Ishikawa (cell line): ENCODE data around the gene TBC1D4.

Experiments
- CEBPB ChIP-seq: IDR thresholded peaks from 2 replicates; pipeline ENCODE4 v1.6.1; 2012
- CREB1 ChIP-seq: IDR thresholded peaks from 2 replicates; pipeline ENCODE4 v1.6.1; 2012; ENCODE audit warnings: low read depth
- EGR1 ChIP-seq: IDR thresholded peaks from 2 replicates; pipeline ENCODE4 v1.6.1; 2012
- EP300 ChIP-seq: IDR thresholded peaks from 2 replicates; pipeline ENCODE4 v1.6.1; 2012; ENCODE audit warnings: borderline replicate concordance
- FOXM1 ChIP-seq: IDR thresholded peaks from 2 replicates; pipeline ENCODE4 v1.6.1; 2012; ENCODE audit warnings: low read depth, borderline replicate concordance
- MAX ChIP-seq: IDR thresholded peaks from 2 replicates; pipeline ENCODE4 v1.6.1; 2012
- NFIC ChIP-seq: IDR thresholded peaks from 2 replicates; pipeline ENCODE4 v1.6.1; 2012
- RAD21 ChIP-seq: IDR thresholded peaks from 2 replicates; pipeline ENCODE4 v1.6.1; 2012; ENCODE audit warnings: low read depth
- REST ChIP-seq: IDR thresholded peaks from 2 replicates; pipeline ENCODE4 v1.6.1; 2012; ENCODE audit warnings: low read depth, mild to moderate bottlenecking
- TAF1 ChIP-seq: IDR thresholded peaks from 2 replicates; pipeline ENCODE4 v1.6.1; 2012; ENCODE audit warnings: low read depth, mild to moderate bottlenecking
- TCF12 ChIP-seq: IDR thresholded peaks from 2 replicates; pipeline ENCODE4 v1.6.1; 2012; ENCODE audit warnings: low read depth
- TEAD4 ChIP-seq: IDR thresholded peaks from 2 replicates; pipeline ENCODE4 v1.6.1; 2012
- USF1 ChIP-seq: IDR thresholded peaks from 2 replicates; pipeline ENCODE4 v1.6.1; 2012
- YY1 ChIP-seq: IDR thresholded peaks from 2 replicates; pipeline ENCODE4 v1.6.1; 2012; ENCODE audit warnings: low read depth
- ZBTB7A ChIP-seq: IDR thresholded peaks from 2 replicates; pipeline ENCODE4 v1.6.1; 2012; ENCODE audit warnings: low read depth

Gene TBC1D4

GRCh38 chr13:75391432-75392100 is 90.4 kb downstream of the TBC1D4 start:
- TF ChIP-seq FOXM1 (no peak), TCF12 (no peak), ZBTB7A (no peak), MAX (no peak), CEBPB (no peak), TEAD4 (no peak), USF1 (no peak), REST (no peak), NFIC (no peak), YY1 (no peak), CREB1 (no peak), EGR1 (no peak), EP300 (no peak), RAD21 (no peak), TAF1 (no peak)

- TF ChIP-seq EP300 (no peak), NFIC (no peak), REST (no peak), USF1 (no peak), TCF12 (no peak), ZBTB7A (no peak), MAX (no peak), EGR1 (no peak), TAF1 (no peak), CEBPB (no peak), CREB1 (no peak), YY1 (no peak), RAD21 (no peak), TEAD4 (no peak), FOXM1 (no peak)
Observed at GRCh38 chr13:75390229-75390628, 91.7 kb downstream of the TBC1D4 start.

- TF ChIP-seq TCF12 (no peak), EGR1 (no peak), RAD21 (no peak), TEAD4 (no peak), YY1 (no peak)
Observed at GRCh38 chr13:75385708-75386083, 96.3 kb downstream of the TBC1D4 start.

- TF ChIP-seq RAD21, result no peak
- TF ChIP-seq CEBPB, result no peak
- no peak for TF ChIP-seq MAX
- no peak for TF ChIP-seq EGR1
- no peak for TF ChIP-seq TEAD4
- TF ChIP-seq YY1, result no peak
- TF ChIP-seq CREB1, result no peak
- no peak for TF ChIP-seq TAF1
- no peak for TF ChIP-seq NFIC
- no peak for TF ChIP-seq TCF12
- no peak for TF ChIP-seq USF1
- TF ChIP-seq ZBTB7A, result no peak
- no peak for TF ChIP-seq FOXM1
- no peak for TF ChIP-seq EP300
- no peak for TF ChIP-seq REST
Observed at GRCh38 chr13:75384879-75385707, 96.9 kb downstream of the TBC1D4 start.
